Spleen (tissue), 11 donors: ENCODE measurements around the gene RARA. TPM values are rescaled to one million over a fixed set of nuclear protein-coding genes. Genes with fewer than 3 reads are reported as not detected.

Experiments used
- DNase-seq: peaks from one replicate; pipeline ENCODE4 v3.0.0-alpha.2; 2020
- H3K27ac ChIP-seq, 8 donors: fragments of 200-600 bp; sonication (generic) in 7 of 8; 1 replicate in 4 of 8; 2 replicates in 4 of 8; pipeline versions ENCODE4 v1.5.0 to v1.8.0; 2016 to 2021; ENCODE audit warnings: inconsistent platforms in 4 of 8, mild to moderate bottlenecking in 4 of 8, moderate library complexity in 1 of 8
- H3K27me3 ChIP-seq, 7 donors: fragments of 200-600 bp; sonication (generic) in 6 of 7; replicated peaks in 1 of 7; 1 replicate in 4 of 7; 2 replicates in 3 of 7; pipeline versions ENCODE4 v1.5.0 to v1.8.0; 2016 to 2021; ENCODE audit warnings: inconsistent platforms in 3 of 7, mild to moderate bottlenecking in 1 of 7
- H3K36me3 ChIP-seq, 6 donors: fragments of 200-600 bp; sonication (generic) in 5 of 6; 1 replicate in 4 of 6; 2 replicates in 2 of 6; pipeline versions ENCODE4 v1.5.0 to v1.8.0; 2016 to 2021; ENCODE audit warnings: inconsistent platforms in 2 of 6
- H3K4me1 ChIP-seq, 6 donors: fragments of 200-600 bp; sonication (generic) in 5 of 6; 1 replicate in 3 of 6; 2 replicates in 3 of 6; pipeline versions ENCODE4 v1.5.0 to v1.8.0; 2016 to 2021; ENCODE audit warnings: inconsistent platforms in 3 of 6
- H3K4me3 ChIP-seq, 8 donors: fragments of 200-600 bp; sonication (generic) in 7 of 8; 1 replicate in 4 of 8; 2 replicates in 4 of 8; pipeline versions ENCODE4 v1.5.0 to v1.8.0; 2016 to 2021; ENCODE audit warnings: inconsistent platforms in 4 of 8, mild to moderate bottlenecking in 4 of 8, moderate library complexity in 2 of 8
- H3K9me3 ChIP-seq, 8 donors: fragments of 200-600 bp; sonication (generic) in 7 of 8; 1 replicate in 4 of 8; 2 replicates in 4 of 8; pipeline versions ENCODE4 v1.5.0 to v1.8.0; 2016 to 2021; ENCODE audit warnings: inconsistent platforms in 4 of 8
- CTCF ChIP-seq, 11 experiments: fragments of 200-600 bp in 7 of 11; fragments of 450-650 bp in 4 of 11; sonication (generic) in 4 of 11; IDR thresholded peaks in 8 of 11; conservative IDR thresholded peaks in 3 of 11; 1 replicate in 7 of 11; 2 replicates in 4 of 11; pipeline versions ENCODE4 v1.4.0 to v1.8.0; 2016 to 2021; ENCODE audit warnings: antibody characterized with exemption in 11 of 11, inconsistent platforms in 4 of 11, mild to moderate bottlenecking in 1 of 11
- POLR2A ChIP-seq, 3 donors: fragments of 450-650 bp; IDR thresholded peaks; one replicate each; pipeline ENCODE4 v1.5.1; 2017; ENCODE audit warnings: antibody characterized with exemption in 3 of 3, mild to moderate bottlenecking in 1 of 3
- POLR2AphosphoS5 ChIP-seq, 3 donors: sonication (generic); formaldehyde crosslinking; IDR thresholded peaks; one replicate each; pipeline ENCODE4 v1.5.1; 2017; ENCODE audit warnings: antibody characterized with exemption in 3 of 3
- WGBS, 5 donors: extraction: QIAGEN DNeasy Blood & Tissue Kit in 3 of 5; methylation state at CpG; one replicate each; pipeline versions ENCODE4 v1.1.5 to v1.1.7; 2013 to 2018; 5-methylcytosine and 5-hydroxymethylcytosine counted together
- intact Hi-C: fragments of 100-400 bp; cut with DNase I; formaldehyde crosslinking; loops from one replicate; pipeline ENCODE4 v1.15.0; 2023; ENCODE audit warnings: low total_unique reads
- polyA plus RNA-seq, 3 donors: library from polyadenylated mRNA; stranded (reverse); fragments of 200-250 nt; gene quantifications; one replicate each; pipeline ENCODE4 v1.2.1, GENCODE V29; 2013
- total RNA-seq, 7 donors: library from RNA; depleted of rRNA in 3 of 7; stranded (reverse); fragments of >200 nt in 3 of 7; fragmentation: NEBNext Ultra II Directional in 4 of 7; extraction: Animal tissue kit (Norgen Biotek cat#: 25700) in 4 of 7; gene quantifications; one replicate each; pipeline versions ENCODE4 v1.1.0 to v1.2.1, GENCODE V29; 2016 to 2021
- donor health status: healthy with polysubstance abuse.
- donor health status: DM: no; HTN: no; CAD: no; lungs with moderate emphysema.
- donor health status: DM: no; HTN: no; CAD: no.
- donor health status: Bipolar disorder and iron deficiency.
- donor health status: healthy.
- donor health status: DM: no; HTN: no; CAD: no.
- donor health status: DM: yes; HTN: yes; CAD: no.

RARA gene
- total and polyA plus RNA-seq, 10 donors, result 13.3 to 95.1 (median 58.9) TPM

- Histone ChIP-seq H3K27ac (peak overlapping the region in 4 of 8 donors; percentile 95 to 97 (median 97)), H3K36me3 (peaks cover 0 to 97% (median 71%) of the 10 kb centered on the region in 6 donors), H3K27me3 (no peaks in the 10 kb centered on the region), H3K9me3 (no peaks in the 10 kb centered on the region), H3K4me1 (peaks cover 32 to 100% (median 77%) of the 10 kb centered on the region in 6 donors), H3K4me3 (no peak overlapping the region)
- intact Hi-C loops, result no loop called here
- TF ChIP-seq POLR2A (IDR thresholded peaks at IDR 0.05) (no peak), CTCF (IDR thresholded peaks at IDR 0.05 in 8 of 11, conservative IDR thresholded peaks at IDR 0.05 in 3 of 11) (no peak), POLR2AphosphoS5 (IDR thresholded peaks at IDR 0.05) (peak; percentile 45 to 67 (median 66))
- DNase-seq, result peak; percentile 76
- WGBS, 5 donors, result 50 to 69% (median 64%) methylated on average over 9 of the region's 9 CpGs
Observed at GRCh38 chr17:40352779-40353394, 43.9 kb downstream of the RARA start.

GRCh38 chr17:40354221-40355122 lies 45.5 kb downstream of the RARA start:
- peak; percentile 79 for DNase-seq
- peaks cover 0 to 3% (median 0%) of the 10 kb centered on the region in 7 donors for H3K27me3 ChIP-seq
- no peak overlapping the region for H3K4me3 ChIP-seq
- TF ChIP-seq POLR2A (IDR thresholded peaks at IDR 0.05) (no peak), POLR2AphosphoS5 (IDR thresholded peaks at IDR 0.05) (peak in 2 of 3 donors; percentile 34 to 75)
- peaks cover 0 to 81% (median 59%) of the 10 kb centered on the region in 6 donors for H3K36me3 ChIP-seq
- intact Hi-C loops, result loop anchor here (2.0 kb wide), 1 partner anchor 52 kb away; no protein-coding TSS in a partner anchor
- H3K4me1 ChIP-seq, result peaks cover 20 to 99% (median 72%) of the 10 kb centered on the region in 6 donors
- no peaks in the 10 kb centered on the region for H3K9me3 ChIP-seq
- 69 to 78% (median 73%) methylated on average over 19 to 30 of the region's 30 CpGs for WGBS, 5 donors
- peak overlapping the region in 5 of 8 donors; percentile 37 to 97 (median 49) for H3K27ac ChIP-seq

- H3K9me3 ChIP-seq, result no peaks in the 10 kb centered on the region
- intact Hi-C loops, result loop anchor here (2.0 kb wide), 1 partner anchor 52 kb away; no protein-coding TSS in a partner anchor
- peaks cover 0 to 73% (median 53%) of the 10 kb centered on the region in 6 donors for H3K36me3 ChIP-seq
- H3K4me3 ChIP-seq, result no peak overlapping the region
- 42 to 93% (median 54%) methylated on average over 6 to 29 of the region's 29 CpGs for WGBS, 5 donors
- H3K27ac ChIP-seq, result peak overlapping the region in 5 of 8 donors; percentile 37 to 97 (median 49)
- H3K4me1 ChIP-seq, result peaks cover 17 to 91% (median 66%) of the 10 kb centered on the region in 6 donors
- peaks cover 0 to 3% (median 0%) of the 10 kb centered on the region in 7 donors for H3K27me3 ChIP-seq
- TF ChIP-seq POLR2AphosphoS5 (IDR thresholded peaks at IDR 0.05) (peak; percentile 71 to 88 (median 72)), CTCF (IDR thresholded peaks at IDR 0.05 in 8 of 11, conservative IDR thresholded peaks at IDR 0.05 in 3 of 11) (peak; percentile 95 to 98 (median 98)), POLR2A (IDR thresholded peaks at IDR 0.05) (no peak)
- DNase-seq, result peak; percentile 95
Observed at GRCh38 chr17:40355123-40355803, 46.3 kb downstream of the RARA start.
